GM19467 (cell line): Measurements from ENCODE around the gene NEUROD2.

ENCODE experiments used
- ATAC-seq: cut with Tn5 transposase; IDR thresholded peaks from one replicate; pipeline ENCODE4 v1.9.1; 2021; ENCODE audit warnings: mild to moderate bottlenecking, moderate library complexity; ENCODE audit not compliant: unreplicated experiment

NEUROD2 gene

GRCh38 chr17:39581759-39582085 lies 26.0 kb downstream of the NEUROD2 start:
- no peak for ATAC-seq

GRCh38 chr17:39581071-39581758 lies 26.5 kb downstream of the NEUROD2 start:
- ATAC-seq = no peak

GRCh38 chr17:39580082-39580468 lies 27.6 kb downstream of the NEUROD2 start:
- ATAC-seq = no peak

GRCh38 chr17:39579318-39580081 lies 28.2 kb downstream of the NEUROD2 start:
- ATAC-seq = no peak

- ATAC-seq = no peak
Measured at GRCh38 chr17:39578272-39578671, 29.4 kb downstream of the NEUROD2 start.

GRCh38 chr17:39576187-39576586 lies 31.5 kb downstream of the NEUROD2 start:
- ATAC-seq = no peak

GRCh38 chr17:39573447-39574298 lies 34.0 kb downstream of the NEUROD2 start:
- ATAC-seq = no peak

- no peak for ATAC-seq
Measured at GRCh38 chr17:39572121-39572520, 35.6 kb downstream of the NEUROD2 start.

GRCh38 chr17:39569126-39569525 lies 38.6 kb downstream of the NEUROD2 start:
- ATAC-seq = no peak

GRCh38 chr17:39568702-39569101 lies 39.0 kb downstream of the NEUROD2 start:
- no peak for ATAC-seq

GRCh38 chr17:39566094-39566850 lies 41.4 kb downstream of the NEUROD2 start:
- ATAC-seq = no peak

GRCh38 chr17:39564211-39564848 lies 43.4 kb downstream of the NEUROD2 start:
- no peak for ATAC-seq

- no peak for ATAC-seq
Measured at GRCh38 chr17:39563476-39563875, 44.2 kb downstream of the NEUROD2 start.

- ATAC-seq = no peak
Measured at GRCh38 chr17:39562976-39563375, 44.7 kb downstream of the NEUROD2 start.

GRCh38 chr17:39562395-39562794 lies 45.3 kb downstream of the NEUROD2 start:
- ATAC-seq = no peak

- no peak for ATAC-seq
Measured at GRCh38 chr17:39556423-39556822, 51.3 kb downstream of the NEUROD2 start.

- no peak for ATAC-seq
Measured at GRCh38 chr17:39555368-39555767, 52.4 kb downstream of the NEUROD2 start.
